ENCODE data around the gene KRT3.

GRCh38 chr12:52795694-52796428 is at the start of gene KRT3:
- TF ChIP-seq, protein P1, sequence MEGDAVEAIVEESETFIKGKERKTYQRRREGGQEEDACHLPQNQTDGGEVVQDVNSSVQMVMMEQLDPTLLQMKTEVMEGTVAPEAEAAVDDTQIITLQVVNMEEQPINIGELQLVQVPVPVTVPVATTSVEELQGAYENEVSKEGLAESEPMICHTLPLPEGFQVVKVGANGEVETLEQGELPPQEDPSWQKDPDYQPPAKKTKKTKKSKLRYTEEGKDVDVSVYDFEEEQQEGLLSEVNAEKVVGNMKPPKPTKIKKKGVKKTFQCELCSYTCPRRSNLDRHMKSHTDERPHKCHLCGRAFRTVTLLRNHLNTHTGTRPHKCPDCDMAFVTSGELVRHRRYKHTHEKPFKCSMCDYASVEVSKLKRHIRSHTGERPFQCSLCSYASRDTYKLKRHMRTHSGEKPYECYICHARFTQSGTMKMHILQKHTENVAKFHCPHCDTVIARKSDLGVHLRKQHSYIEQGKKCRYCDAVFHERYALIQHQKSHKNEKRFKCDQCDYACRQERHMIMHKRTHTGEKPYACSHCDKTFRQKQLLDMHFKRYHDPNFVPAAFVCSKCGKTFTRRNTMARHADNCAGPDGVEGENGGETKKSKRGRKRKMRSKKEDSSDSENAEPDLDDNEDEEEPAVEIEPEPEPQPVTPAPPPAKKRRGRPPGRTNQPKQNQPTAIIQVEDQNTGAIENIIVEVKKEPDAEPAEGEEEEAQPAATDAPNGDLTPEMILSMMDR (IDR thresholded peaks at IDR 0.05) = no peak
- TF ChIP-seq POLR2AphosphoS5 (IDR thresholded peaks at IDR 0.05) (no peak), POLR2A (IDR thresholded peaks at IDR 0.05; ENCODE audit: low read depth) (no peak), EP300 (IDR thresholded peaks at IDR 0.05) (no peak)
